Neural cell (in vitro differentiated cells): ENCODE results near the gene RCAN1. TPM values are rescaled to one million over a fixed set of nuclear protein-coding genes. Genes with fewer than 3 reads are reported as not detected.

ENCODE experiments used
- H2AFZ ChIP-seq: fragments of 200-600, 300-800 bp; sonication (generic), shearing (Covaris generic); 2 replicates; pipeline ENCODE4 v1.6.0; 2014; ENCODE audit warnings: low read depth, mild to moderate bottlenecking, antibody characterized with exemption, low read length, moderate library complexity
- H3F3A ChIP-seq: fragments of 200-600 bp; shearing (Covaris generic); 2 replicates; pipeline ENCODE4 v1.6.1; 2016; ENCODE audit warnings: mild to moderate bottlenecking, moderate library complexity, mixed read lengths, antibody characterized with exemption, low read length; ENCODE audit not compliant: insufficient read depth, poor library complexity, severe bottlenecking
- H3K27ac ChIP-seq: fragments of 200-600, 300-800 bp; sonication (generic), shearing (Covaris generic); 2 replicates; pipeline ENCODE4 v1.5.1; 2014; ENCODE audit warnings: mild to moderate bottlenecking, low read length, moderate library complexity
- H3K27me3 ChIP-seq: fragments of 300-800, 200-600 bp; sonication (generic), shearing (Covaris generic); 2 replicates; pipeline ENCODE4 v1.6.0; 2014; ENCODE audit warnings: mild to moderate bottlenecking, low read depth, low read length, moderate library complexity; ENCODE audit not compliant: insufficient read depth
- H3K36me3 ChIP-seq: fragments of 300-800, 200-600 bp; sonication (generic), shearing (Covaris generic); 2 replicates; pipeline ENCODE4 v1.5.1; 2014; ENCODE audit warnings: mild to moderate bottlenecking, antibody characterized with exemption, low read length, moderate library complexity; ENCODE audit not compliant: insufficient read depth
- H3K4me2 ChIP-seq: fragments of 300-800, 200-600 bp; sonication (generic), shearing (Covaris generic); 2 replicates; pipeline ENCODE4 v1.6.0; 2014; ENCODE audit warnings: mild to moderate bottlenecking, low read length
- H3K4me3 ChIP-seq: fragments of 300-800, 200-600 bp; sonication (generic), shearing (Covaris generic); 2 replicates; pipeline ENCODE4 v1.5.1; 2014; ENCODE audit warnings: mild to moderate bottlenecking, low read length, moderate library complexity
- H3K79me2 ChIP-seq: fragments of 200-600 bp; shearing (Covaris generic); replicated peaks from 2 replicates; pipeline ENCODE4 v1.6.0; 2014; ENCODE audit warnings: mild to moderate bottlenecking, low read length, moderate library complexity; ENCODE audit not compliant: insufficient read depth
- H3K9ac ChIP-seq: fragments of 300-800, 200-600 bp; sonication (generic), shearing (Covaris generic); 2 replicates; pipeline ENCODE4 v1.6.1; 2016; ENCODE audit warnings: mild to moderate bottlenecking, low read length, mixed read lengths
- H3K9me2 ChIP-seq: fragments of 200-600 bp; shearing (Covaris generic); 2 replicates; pipeline ENCODE4 v1.6.1; 2016; ENCODE audit warnings: mild to moderate bottlenecking, low read length, mixed read lengths; ENCODE audit not compliant: insufficient read depth
- H3K9me3 ChIP-seq: fragments of 200-600, 300-800 bp; sonication (generic), shearing (Covaris generic); 2 replicates; pipeline ENCODE4 v1.6.1; 2016; ENCODE audit warnings: mild to moderate bottlenecking, mixed run types, low read length, moderate library complexity, mixed read lengths
- H4K20me1 ChIP-seq: fragments of 200-600 bp; shearing (Covaris generic); 2 replicates; pipeline ENCODE4 v1.6.1; 2016; ENCODE audit warnings: mild to moderate bottlenecking, mixed run types; ENCODE audit not compliant: insufficient read depth
- EP300 ChIP-seq: fragments of 450-650 bp; conservative IDR thresholded peaks from 2 replicates; pipeline ENCODE4 v1.6.1; 2014; ENCODE audit warnings: antibody characterized with exemption, mild to moderate bottlenecking, moderate library complexity; ENCODE audit not compliant: poor library complexity, severe bottlenecking
- EZH2 ChIP-seq: fragments of 200-600, 300-800 bp; shearing (Covaris generic), sonication (generic); IDR thresholded peaks from 2 replicates; pipeline ENCODE4 v1.6.1; 2014; ENCODE audit warnings: antibody characterized with exemption, low read length, borderline replicate concordance, mild to moderate bottlenecking; ENCODE audit not compliant: insufficient read depth, poor library complexity, severe bottlenecking
- MXI1 ChIP-seq: fragments of 450-650 bp; conservative IDR thresholded peaks from 2 replicates; pipeline ENCODE4 v1.6.1; 2014; ENCODE audit warnings: antibody characterized with exemption, mild to moderate bottlenecking; ENCODE audit not compliant: poor library complexity, severe bottlenecking
- POLR2AphosphoS5 ChIP-seq: IDR thresholded peaks from 2 replicates; pipeline ENCODE4 v1.6.1; 2012
- RAD21 ChIP-seq: fragments of 450-650 bp; conservative IDR thresholded peaks from 2 replicates; pipeline ENCODE4 v1.6.1; 2014; ENCODE audit warnings: antibody characterized with exemption, mild to moderate bottlenecking, moderate library complexity
- REST ChIP-seq: IDR thresholded peaks from 2 replicates; pipeline ENCODE4 v1.6.1; 2012; ENCODE audit warnings: borderline replicate concordance
- SMC3 ChIP-seq: fragments of 450-650 bp; conservative IDR thresholded peaks from 2 replicates; pipeline ENCODE4 v1.6.1; 2014; ENCODE audit warnings: antibody characterized with exemption, mild to moderate bottlenecking, moderate library complexity; ENCODE audit not compliant: poor library complexity
- TAF1 ChIP-seq: IDR thresholded peaks from 2 replicates; pipeline ENCODE4 v1.6.1; 2012; ENCODE audit warnings: low read depth
- polyA plus RNA-seq: library from polyadenylated mRNA; depleted of rRNA; stranded (reverse); fragments of >200 nt; gene quantifications from 2 replicates; pipeline ENCODE4 v1.2.3, GENCODE V29; 2014
- TF ChIP-seq, protein P1 (sequence below): fragments of 450-650 bp; IDR thresholded peaks from 2 replicates; pipeline ENCODE4 v1.5.1; 2014; ENCODE audit warnings: antibody characterized with exemption, mild to moderate bottlenecking, moderate library complexity; ENCODE audit not compliant: poor library complexity, severe bottlenecking

RCAN1 gene
- polyA plus RNA-seq, 1 donor from 2014 or later: 46.0 TPM

GRCh38 chr21:34540206-34540605 lies 74.7 kb downstream of the RCAN1 start:
- H4K20me1 ChIP-seq: no peaks in the 10 kb centered on the region
- no peaks in the 10 kb centered on the region for H3K36me3 ChIP-seq
- H3F3A ChIP-seq: no peaks in the 10 kb centered on the region
- no peak overlapping the region for H3K9ac ChIP-seq
- TF ChIP-seq SMC3: no peak
- TF ChIP-seq, protein P1, sequence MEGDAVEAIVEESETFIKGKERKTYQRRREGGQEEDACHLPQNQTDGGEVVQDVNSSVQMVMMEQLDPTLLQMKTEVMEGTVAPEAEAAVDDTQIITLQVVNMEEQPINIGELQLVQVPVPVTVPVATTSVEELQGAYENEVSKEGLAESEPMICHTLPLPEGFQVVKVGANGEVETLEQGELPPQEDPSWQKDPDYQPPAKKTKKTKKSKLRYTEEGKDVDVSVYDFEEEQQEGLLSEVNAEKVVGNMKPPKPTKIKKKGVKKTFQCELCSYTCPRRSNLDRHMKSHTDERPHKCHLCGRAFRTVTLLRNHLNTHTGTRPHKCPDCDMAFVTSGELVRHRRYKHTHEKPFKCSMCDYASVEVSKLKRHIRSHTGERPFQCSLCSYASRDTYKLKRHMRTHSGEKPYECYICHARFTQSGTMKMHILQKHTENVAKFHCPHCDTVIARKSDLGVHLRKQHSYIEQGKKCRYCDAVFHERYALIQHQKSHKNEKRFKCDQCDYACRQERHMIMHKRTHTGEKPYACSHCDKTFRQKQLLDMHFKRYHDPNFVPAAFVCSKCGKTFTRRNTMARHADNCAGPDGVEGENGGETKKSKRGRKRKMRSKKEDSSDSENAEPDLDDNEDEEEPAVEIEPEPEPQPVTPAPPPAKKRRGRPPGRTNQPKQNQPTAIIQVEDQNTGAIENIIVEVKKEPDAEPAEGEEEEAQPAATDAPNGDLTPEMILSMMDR: no peak
- no peak overlapping the region for H3K4me3 ChIP-seq
- no peaks in the 10 kb centered on the region for H3K9me2 ChIP-seq
- no peaks in the 10 kb centered on the region for H3K27me3 ChIP-seq
- no peak overlapping the region for H3K27ac ChIP-seq
- H3K9me3 ChIP-seq: no peaks in the 10 kb centered on the region
- H2AFZ ChIP-seq: no peak overlapping the region
- no peak overlapping the region for H3K4me2 ChIP-seq
- H3K79me2 ChIP-seq: no peaks in the 10 kb centered on the region

DNA sequence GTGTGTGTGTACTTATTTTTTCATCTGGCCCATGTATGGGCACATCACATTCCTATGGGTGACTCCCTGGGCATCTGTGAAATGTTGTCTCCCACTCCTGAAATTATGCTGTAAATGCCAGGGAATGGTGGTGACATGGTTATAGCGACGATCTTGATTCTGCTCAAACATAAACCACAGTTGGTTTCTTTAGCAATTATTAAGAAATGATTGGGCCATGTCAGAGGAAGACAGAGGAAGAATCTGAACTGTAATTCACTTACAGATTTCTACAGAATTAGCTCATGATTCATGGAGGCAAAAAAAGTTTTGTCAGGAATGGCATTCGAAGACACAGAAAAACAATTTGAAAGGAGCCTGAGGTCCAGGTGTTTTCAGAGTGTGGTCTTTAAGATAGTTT lies 77.1 kb downstream of the RCAN1 start:
- no peak for TF ChIP-seq RAD21
- TF ChIP-seq REST: no peak
- no peak for TF ChIP-seq MXI1
- TF ChIP-seq TAF1: no peak
- no peak for TF ChIP-seq POLR2AphosphoS5
- TF ChIP-seq EP300: no peak
- TF ChIP-seq, protein P1: no peak
- TF ChIP-seq SMC3: no peak
- TF ChIP-seq EZH2: no peak
- H3K4me2 ChIP-seq: no peak overlapping the region
- no peak overlapping the region for H2AFZ ChIP-seq
- H3K9me2 ChIP-seq: no peaks in the 10 kb centered on the region
- H3K9me3 ChIP-seq: no peaks in the 10 kb centered on the region
- H3K79me2 ChIP-seq: no peaks in the 10 kb centered on the region
- no peaks in the 10 kb centered on the region for H3F3A ChIP-seq
- no peaks in the 10 kb centered on the region for H4K20me1 ChIP-seq
- no peak overlapping the region for H3K27ac ChIP-seq
- H3K27me3 ChIP-seq: no peaks in the 10 kb centered on the region
- H3K4me3 ChIP-seq: no peak overlapping the region
- H3K36me3 ChIP-seq: no peaks in the 10 kb centered on the region
- no peak overlapping the region for H3K9ac ChIP-seq
